HEK293 (cell line): Measurements from ENCODE around the gene OR1F1.
A peak's percentile ranks its signal among the peaks of the same experiment; 100 is the strongest.

ENCODE experiments used
- BCL11B ChIP-seq: fragments of 450-650 bp; formaldehyde crosslinking; IDR thresholded peaks from 2 replicates; pipeline ENCODE4 v1.5.1; 2016; ENCODE audit warnings: low read depth, missing biosample characterization, missing genetic modification characterization
- EGR2 ChIP-seq: fragments of 450-650 bp; formaldehyde crosslinking; IDR thresholded peaks from 2 replicates; pipeline ENCODE4 v1.5.1; 2016; ENCODE audit warnings: low read depth, missing biosample characterization, missing genetic modification characterization
- HOXA7 ChIP-seq: sonication (generic); formaldehyde crosslinking; IDR thresholded peaks from 2 replicates; pipeline ENCODE4 v1.8.1; 2022; ENCODE audit warnings: missing genetic modification reagents, borderline replicate concordance
- HOXC10 ChIP-seq: sonication (generic); formaldehyde crosslinking; IDR thresholded peaks from 2 replicates; pipeline ENCODE4 v1.8.1; 2023; ENCODE audit warnings: mild to moderate bottlenecking, missing genetic modification reagents
- KLF8 ChIP-seq: fragments of 450-650 bp; formaldehyde crosslinking; IDR thresholded peaks from 2 replicates; pipeline ENCODE4 v1.5.1; 2016; ENCODE audit warnings: missing biosample characterization, missing genetic modification characterization
- RBAK ChIP-seq: fragments of 450-650 bp; formaldehyde crosslinking; IDR thresholded peaks from 2 replicates; pipeline ENCODE4 v1.5.1; 2016; ENCODE audit warnings: missing biosample characterization, missing genetic modification characterization
- REPIN1 ChIP-seq: fragments of 450-650 bp; formaldehyde crosslinking; IDR thresholded peaks from 2 replicates; pipeline ENCODE4 v1.5.1; 2017; ENCODE audit warnings: missing biosample characterization, missing genetic modification characterization, low read depth
- SCRT2 ChIP-seq: fragments of 450-650 bp; formaldehyde crosslinking; IDR thresholded peaks from 2 replicates; pipeline ENCODE4 v1.5.1; 2016; ENCODE audit warnings: missing biosample characterization, missing genetic modification characterization
- SP7 ChIP-seq: fragments of 450-650 bp; formaldehyde crosslinking; IDR thresholded peaks from 2 replicates; pipeline ENCODE4 v1.5.1; 2016; ENCODE audit warnings: missing biosample characterization, missing genetic modification characterization
- ZFP3 ChIP-seq: fragments of 450-650 bp; formaldehyde crosslinking; IDR thresholded peaks from 2 replicates; pipeline ENCODE4 v1.5.1; 2016; ENCODE audit warnings: low read depth, missing biosample characterization, missing genetic modification characterization
- ZFP37 ChIP-seq: fragments of 450-650 bp; formaldehyde crosslinking; IDR thresholded peaks from 2 replicates; pipeline ENCODE4 v1.5.1; 2016; ENCODE audit warnings: missing biosample characterization, missing genetic modification characterization
- ZIC2 ChIP-seq: fragments of 450-650 bp; formaldehyde crosslinking; IDR thresholded peaks from 2 replicates; pipeline ENCODE4 v1.5.1; 2016; ENCODE audit warnings: missing biosample characterization, missing genetic modification characterization
- ZNF132 ChIP-seq: fragments of 450-650 bp; formaldehyde crosslinking; IDR thresholded peaks from 2 replicates; pipeline ENCODE4 v1.5.1; 2017; ENCODE audit warnings: missing biosample characterization, missing genetic modification characterization, borderline replicate concordance
- ZNF140 ChIP-seq: fragments of 450-650 bp; formaldehyde crosslinking; IDR thresholded peaks from 2 replicates; pipeline ENCODE4 v1.5.1; 2016; ENCODE audit warnings: missing biosample characterization, missing genetic modification characterization
- ZNF146 ChIP-seq: fragments of 450-650 bp; formaldehyde crosslinking; IDR thresholded peaks from 2 replicates; pipeline ENCODE4 v1.5.1; 2016; ENCODE audit warnings: missing biosample characterization, missing genetic modification characterization
- ZNF157 ChIP-seq: fragments of 450-650 bp; formaldehyde crosslinking; IDR thresholded peaks from 2 replicates; pipeline ENCODE4 v1.5.1; 2016; ENCODE audit warnings: missing biosample characterization, missing genetic modification characterization
- ZNF16 ChIP-seq: fragments of 450-650 bp; formaldehyde crosslinking; IDR thresholded peaks from 2 replicates; pipeline ENCODE4 v1.5.1; 2016; ENCODE audit warnings: low read depth, missing biosample characterization, missing genetic modification characterization
- ZNF2 ChIP-seq: fragments of 450-650 bp; formaldehyde crosslinking; IDR thresholded peaks from 2 replicates; pipeline ENCODE4 v1.5.1; 2016; ENCODE audit warnings: missing biosample characterization, missing genetic modification characterization
- ZNF202 ChIP-seq: fragments of 450-650 bp; formaldehyde crosslinking; IDR thresholded peaks from 2 replicates; pipeline ENCODE4 v1.5.1; 2016; ENCODE audit warnings: missing biosample characterization, missing genetic modification characterization, borderline replicate concordance
- ZNF223 ChIP-seq: fragments of 450-650 bp; formaldehyde crosslinking; IDR thresholded peaks from 2 replicates; pipeline ENCODE4 v1.5.1; 2016; ENCODE audit warnings: missing biosample characterization, missing genetic modification characterization
- ZNF302 ChIP-seq: fragments of 450-650 bp; formaldehyde crosslinking; IDR thresholded peaks from 2 replicates; pipeline ENCODE4 v1.5.1; 2016; ENCODE audit warnings: missing biosample characterization, missing genetic modification characterization, low read depth
- ZNF350 ChIP-seq: fragments of 450-650 bp; formaldehyde crosslinking; IDR thresholded peaks from 2 replicates; pipeline ENCODE4 v1.5.0; 2017; ENCODE audit warnings: missing biosample characterization, mild to moderate bottlenecking, missing genetic modification characterization
- ZNF549 ChIP-seq: fragments of 450-650 bp; IDR thresholded peaks from 2 replicates; pipeline ENCODE4 v1.5.1; 2018; ENCODE audit warnings: missing biosample characterization, missing genetic modification characterization, mild to moderate bottlenecking, inconsistent platforms, moderate library complexity
- ZNF585B ChIP-seq: fragments of 450-650 bp; formaldehyde crosslinking; IDR thresholded peaks from 2 replicates; pipeline ENCODE4 v1.5.1; 2016; ENCODE audit warnings: missing biosample characterization, missing genetic modification characterization
- ZNF596 ChIP-seq: fragments of 450-650 bp; IDR thresholded peaks from 2 replicates; pipeline ENCODE4 v1.5.0; 2018; ENCODE audit warnings: missing biosample characterization, mild to moderate bottlenecking, missing genetic modification characterization, moderate library complexity
- ZNF600 ChIP-seq: fragments of 450-650 bp; formaldehyde crosslinking; IDR thresholded peaks from 2 replicates; pipeline ENCODE4 v1.5.1; 2016; ENCODE audit warnings: missing biosample characterization, missing genetic modification characterization
- ZNF621 ChIP-seq: fragments of 450-650 bp; formaldehyde crosslinking; IDR thresholded peaks from 2 replicates; pipeline ENCODE4 v1.5.1; 2017; ENCODE audit warnings: missing biosample characterization, missing genetic modification characterization
- ZNF623 ChIP-seq: fragments of 450-650 bp; formaldehyde crosslinking; IDR thresholded peaks from 2 replicates; pipeline ENCODE4 v1.5.1; 2016; ENCODE audit warnings: missing biosample characterization, missing genetic modification characterization
- ZNF629 ChIP-seq: fragments of 450-650 bp; formaldehyde crosslinking; IDR thresholded peaks from 2 replicates; pipeline ENCODE4 v1.5.1; 2017; ENCODE audit warnings: missing biosample characterization, missing genetic modification characterization
- ZNF670 ChIP-seq: fragments of 450-650 bp; formaldehyde crosslinking; IDR thresholded peaks from 2 replicates; pipeline ENCODE4 v1.5.1; 2016; ENCODE audit warnings: missing biosample characterization, missing genetic modification characterization, low read depth
- ZNF707 ChIP-seq: fragments of 450-650 bp; formaldehyde crosslinking; IDR thresholded peaks from 2 replicates; pipeline ENCODE4 v1.5.1; 2016; ENCODE audit warnings: missing biosample characterization, missing genetic modification characterization
- ZNF776 ChIP-seq: fragments of 450-650 bp; formaldehyde crosslinking; IDR thresholded peaks from 2 replicates; pipeline ENCODE4 v1.5.0; 2017; ENCODE audit warnings: missing biosample characterization, missing genetic modification characterization, borderline replicate concordance
- TF ChIP-seq, protein P1 (sequence below): fragments of 450-650 bp; formaldehyde crosslinking; IDR thresholded peaks from 2 replicates; pipeline ENCODE4 v1.5.1; 2016; ENCODE audit warnings: missing biosample characterization, missing genetic modification characterization
- TF ChIP-seq, protein P2 (sequence below): fragments of 450-650 bp; formaldehyde crosslinking; IDR thresholded peaks from 2 replicates; pipeline ENCODE4 v1.5.1; 2016; ENCODE audit warnings: missing biosample characterization, missing genetic modification characterization
- TF ChIP-seq, protein P3 (sequence below): fragments of 450-650 bp; formaldehyde crosslinking; IDR thresholded peaks from 2 replicates; pipeline ENCODE4 v1.5.1; 2016; ENCODE audit warnings: missing biosample characterization, missing genetic modification characterization
- TF ChIP-seq, protein P4 (sequence below): fragments of 450-650 bp; formaldehyde crosslinking; IDR thresholded peaks from 2 replicates; pipeline ENCODE4; 2016; ENCODE audit warnings: missing biosample characterization, missing genetic modification characterization

OR1F1 gene

DNA sequence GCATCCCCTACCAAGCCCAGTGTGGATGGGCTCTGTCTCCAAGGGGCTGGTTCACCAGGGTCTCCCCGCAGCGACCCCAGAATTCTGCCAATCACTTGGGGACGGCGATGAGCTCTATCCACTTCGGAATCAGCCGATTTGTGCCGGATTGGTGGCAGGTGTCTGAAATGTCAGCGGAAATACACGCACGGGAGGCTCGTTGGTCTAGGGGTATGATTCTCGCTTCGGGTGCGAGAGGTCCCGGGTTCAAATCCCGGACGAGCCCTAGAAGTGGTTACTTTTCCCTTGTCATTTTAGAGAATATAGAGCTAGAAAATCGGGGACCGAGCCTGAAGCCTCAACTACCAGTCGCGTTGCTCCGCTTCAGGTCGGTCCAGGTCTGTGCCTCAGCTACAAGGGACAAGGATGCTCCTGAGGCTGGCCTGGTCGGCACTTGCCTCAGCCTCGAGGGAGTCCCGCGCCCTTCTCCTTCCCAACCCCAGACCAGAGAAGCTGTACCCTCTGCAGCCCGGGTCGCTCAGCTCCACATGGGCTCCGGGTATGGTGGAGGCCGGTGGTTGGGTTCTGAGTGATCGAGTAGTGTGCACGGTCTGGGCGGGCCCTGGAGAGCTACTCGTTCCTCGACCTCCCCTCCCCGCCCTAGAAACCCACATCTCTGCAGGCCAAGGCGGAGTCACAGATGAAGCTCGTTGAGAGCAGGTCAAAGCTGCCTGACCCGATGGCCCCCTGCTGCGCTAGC, 16.0 kb upstream of the OR1F1 start (continued):
- TF ChIP-seq, protein P1, sequence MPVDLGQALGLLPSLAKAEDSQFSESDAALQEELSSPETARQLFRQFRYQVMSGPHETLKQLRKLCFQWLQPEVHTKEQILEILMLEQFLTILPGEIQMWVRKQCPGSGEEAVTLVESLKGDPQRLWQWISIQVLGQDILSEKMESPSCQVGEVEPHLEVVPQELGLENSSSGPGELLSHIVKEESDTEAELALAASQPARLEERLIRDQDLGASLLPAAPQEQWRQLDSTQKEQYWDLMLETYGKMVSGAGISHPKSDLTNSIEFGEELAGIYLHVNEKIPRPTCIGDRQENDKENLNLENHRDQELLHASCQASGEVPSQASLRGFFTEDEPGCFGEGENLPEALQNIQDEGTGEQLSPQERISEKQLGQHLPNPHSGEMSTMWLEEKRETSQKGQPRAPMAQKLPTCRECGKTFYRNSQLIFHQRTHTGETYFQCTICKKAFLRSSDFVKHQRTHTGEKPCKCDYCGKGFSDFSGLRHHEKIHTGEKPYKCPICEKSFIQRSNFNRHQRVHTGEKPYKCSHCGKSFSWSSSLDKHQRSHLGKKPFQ (tag by site-specific recombination) = peak; percentile 61; the same call in 1 of the 2 replicates
- no peak for TF ChIP-seq ZNF350
- no peak; the same call in 1 of the 2 replicates for TF ChIP-seq ZNF585B (tag by site-specific recombination)
- peak; percentile 43; the same call in 1 of the 2 replicates for TF ChIP-seq ZNF2 (tag by site-specific recombination)
- no peak for TF ChIP-seq ZNF16 (tag by site-specific recombination)
- no peak for TF ChIP-seq ZNF302 (tag by site-specific recombination)
- TF ChIP-seq ZIC2 (tag by site-specific recombination) = peak; percentile 52; the same call in 1 of the 2 replicates
- TF ChIP-seq EGR2 (tag by site-specific recombination) = no peak
- TF ChIP-seq ZNF621 (tag by site-specific recombination) = no peak
- peak; percentile 73 for TF ChIP-seq ZNF629 (tag by site-specific recombination)
- no peak for TF ChIP-seq ZNF132 (tag by site-specific recombination)
- no peak for TF ChIP-seq ZNF670 (tag by site-specific recombination)
- TF ChIP-seq HOXC10 (CRISPR knock-in tag) = no peak
- TF ChIP-seq ZNF146 (tag by site-specific recombination) = no peak
- peak; percentile 34; the same call in 1 of the 2 replicates for TF ChIP-seq ZFP37 (tag by site-specific recombination)
- peak; percentile 95 for TF ChIP-seq ZNF600 (tag by site-specific recombination)
- TF ChIP-seq, protein P2, sequence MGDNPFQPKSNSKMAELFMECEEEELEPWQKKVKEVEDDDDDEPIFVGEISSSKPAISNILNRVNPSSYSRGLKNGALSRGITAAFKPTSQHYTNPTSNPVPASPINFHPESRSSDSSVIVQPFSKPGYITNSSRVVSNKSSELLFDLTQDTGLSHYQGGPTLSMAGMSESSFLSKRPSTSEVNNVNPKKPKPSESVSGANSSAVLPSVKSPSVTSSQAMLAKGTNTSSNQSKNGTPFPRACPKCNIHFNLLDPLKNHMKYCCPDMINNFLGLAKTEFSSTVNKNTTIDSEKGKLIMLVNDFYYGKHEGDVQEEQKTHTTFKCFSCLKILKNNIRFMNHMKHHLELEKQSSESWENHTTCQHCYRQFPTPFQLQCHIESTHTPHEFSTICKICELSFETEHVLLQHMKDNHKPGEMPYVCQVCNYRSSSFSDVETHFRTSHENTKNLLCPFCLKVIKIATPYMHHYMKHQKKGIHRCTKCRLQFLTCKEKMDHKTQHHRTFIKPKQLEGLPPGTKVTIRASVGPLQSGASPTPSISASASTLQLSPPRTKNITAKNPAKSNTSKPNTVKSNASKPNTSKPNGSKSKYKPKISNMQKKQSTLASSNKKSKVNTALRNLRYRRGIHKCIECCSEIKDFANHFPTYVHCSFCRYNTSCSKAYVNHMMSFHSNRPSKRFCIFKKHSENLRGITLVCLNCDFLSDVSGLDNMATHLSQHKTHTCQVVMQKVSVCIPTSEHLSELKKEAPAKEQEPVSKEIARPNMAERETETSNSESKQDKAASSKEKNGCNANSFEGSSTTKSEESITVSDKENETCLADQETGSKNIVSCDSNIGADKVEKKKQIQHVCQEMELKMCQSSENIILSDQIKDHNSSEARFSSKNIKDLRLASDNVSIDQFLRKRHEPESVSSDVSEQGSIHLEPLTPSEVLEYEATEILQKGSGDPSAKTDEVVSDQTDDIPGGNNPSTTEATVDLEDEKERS (tag by site-specific recombination) = no peak
- TF ChIP-seq RBAK (tag by site-specific recombination) = no peak
- TF ChIP-seq ZNF140 (tag by site-specific recombination) = no peak
- TF ChIP-seq BCL11B (tag by site-specific recombination) = 0 out of 2 replicates have a peak, but pooled peaks have one; percentile 29
- TF ChIP-seq ZNF776 (tag by site-specific recombination) = no peak
- no peak for TF ChIP-seq ZNF623 (tag by site-specific recombination)
- TF ChIP-seq ZFP3 (tag by site-specific recombination) = no peak
- TF ChIP-seq, protein P3, sequence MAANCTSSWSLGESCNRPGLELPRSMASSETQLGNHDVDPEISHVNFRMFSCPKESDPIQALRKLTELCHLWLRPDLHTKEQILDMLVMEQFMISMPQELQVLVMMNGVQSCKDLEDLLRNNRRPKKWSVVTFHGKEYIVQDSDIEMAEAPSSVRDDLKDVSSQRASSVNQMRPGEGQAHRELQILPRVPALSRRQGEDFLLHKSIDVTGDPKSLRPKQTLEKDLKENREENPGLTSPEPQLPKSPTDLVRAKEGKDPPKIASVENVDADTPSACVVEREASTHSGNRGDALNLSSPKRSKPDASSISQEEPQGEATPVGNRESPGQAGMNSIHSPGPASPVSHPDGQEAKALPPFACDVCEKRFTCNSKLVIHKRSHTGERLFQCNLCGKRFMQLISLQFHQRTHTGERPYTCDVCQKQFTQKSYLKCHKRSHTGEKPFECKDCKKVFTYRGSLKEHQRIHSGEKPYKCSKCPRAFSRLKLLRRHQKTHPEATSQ (tag by site-specific recombination) = no peak
- peak; percentile 63 for TF ChIP-seq SP7 (tag by site-specific recombination)
- no peak for TF ChIP-seq ZNF223
- TF ChIP-seq, protein P4, sequence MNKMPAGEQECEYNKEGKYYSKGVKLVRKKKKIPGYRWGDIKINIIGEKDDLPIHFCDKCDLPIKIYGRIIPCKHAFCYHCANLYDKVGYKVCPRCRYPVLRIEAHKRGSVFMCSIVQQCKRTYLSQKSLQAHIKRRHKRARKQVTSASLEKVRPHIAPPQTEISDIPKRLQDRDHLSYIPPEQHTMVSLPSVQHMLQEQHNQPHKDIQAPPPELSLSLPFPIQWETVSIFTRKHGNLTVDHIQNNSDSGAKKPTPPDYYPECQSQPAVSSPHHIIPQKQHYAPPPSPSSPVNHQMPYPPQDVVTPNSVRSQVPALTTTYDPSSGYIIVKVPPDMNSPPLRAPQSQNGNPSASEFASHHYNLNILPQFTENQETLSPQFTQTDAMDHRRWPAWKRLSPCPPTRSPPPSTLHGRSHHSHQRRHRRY = no peak
- TF ChIP-seq ZNF202 (tag by site-specific recombination) = no peak
- no peak for TF ChIP-seq ZNF549 (tag by site-specific recombination)
- peak; percentile 70; the same call in 1 of the 2 replicates for TF ChIP-seq REPIN1 (tag by site-specific recombination)
- TF ChIP-seq SCRT2 (tag by site-specific recombination) = no peak
- TF ChIP-seq ZNF707 = no peak
- TF ChIP-seq HOXA7 (CRISPR knock-in tag) = no peak
- TF ChIP-seq ZNF596 (tag by site-specific recombination) = no peak
- no peak for TF ChIP-seq ZNF157
- 0 out of 2 replicates have a peak, but pooled peaks have one; percentile 21 for TF ChIP-seq KLF8 (tag by site-specific recombination)
